NCI-H524 treated with DMSO at 0.1 percent for 48 hours (cell line): ENCODE data around the gene RELL1.

Experiments used
- DNase-seq: peaks from one replicate; lab custom pipeline; 2025; lab: John Stamatoyannopoulos, UW

The RELL1 gene

GRCh38 chr4:37665333-37666320 lies 20.5 kb downstream of the RELL1 start:
- DNase-seq = no peak

DNA sequence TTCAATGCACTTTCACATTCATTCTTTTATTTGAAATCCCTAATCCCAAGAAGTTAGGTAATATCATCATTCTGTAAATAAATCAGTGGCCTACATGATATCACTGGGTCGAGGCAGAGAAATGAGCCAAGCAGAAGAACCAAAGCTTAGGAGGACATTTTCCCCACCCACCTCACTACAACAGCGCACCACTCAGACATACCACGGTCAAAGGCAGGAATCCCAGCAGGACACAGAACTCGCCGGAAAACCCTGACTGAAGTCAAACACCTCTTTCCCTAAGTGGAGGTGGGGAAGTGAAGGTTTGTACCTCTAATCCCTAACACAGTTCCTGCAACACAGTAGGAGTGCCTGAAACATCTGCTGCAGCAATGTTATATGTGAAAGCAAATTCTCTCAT lies 21.5 kb downstream of the RELL1 start:
- peak; percentile 51 for DNase-seq

DNA sequence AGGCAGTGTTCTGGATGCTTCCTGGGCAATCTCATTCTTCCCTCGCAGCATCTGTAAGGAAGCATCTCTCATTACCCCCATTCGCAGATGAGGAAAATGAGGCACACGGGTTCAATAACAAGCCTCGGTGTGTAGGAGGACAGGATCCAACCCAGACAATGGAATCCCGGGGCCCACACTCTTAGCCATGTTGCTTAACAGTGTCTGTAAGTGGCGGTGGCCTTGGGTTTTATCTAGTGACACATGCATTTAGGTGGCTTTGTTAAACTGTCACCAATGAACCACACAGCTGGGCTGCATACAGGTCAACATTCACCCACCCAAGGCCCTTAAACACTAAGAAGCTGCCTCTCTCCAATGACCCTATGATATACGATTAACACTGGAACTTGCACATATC lies 22.6 kb downstream of the RELL1 start:
- no peak for DNase-seq

- DNase-seq = no peak
Measured at GRCh38 chr4:37662861-37663390, 23.2 kb downstream of the RELL1 start.

DNA sequence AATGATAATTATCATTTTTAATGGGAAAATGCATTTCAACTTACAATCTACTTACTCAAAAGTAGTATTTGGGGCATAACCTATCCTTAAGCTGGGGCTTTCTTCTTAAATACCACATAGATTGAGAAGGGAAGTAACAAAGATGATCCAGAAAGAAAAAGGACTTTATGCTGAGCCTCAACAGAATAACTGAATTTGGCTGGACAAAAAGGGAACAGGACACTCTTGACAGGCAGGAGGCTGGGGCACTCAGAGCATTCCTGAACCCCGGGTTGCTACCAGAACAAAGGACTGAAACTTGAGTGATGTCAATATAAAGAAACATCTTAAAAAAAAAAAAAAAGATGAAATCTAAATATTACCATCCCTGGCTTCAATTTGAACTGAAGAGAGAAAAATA lies 23.9 kb downstream of the RELL1 start:
- no peak for DNase-seq

DNA sequence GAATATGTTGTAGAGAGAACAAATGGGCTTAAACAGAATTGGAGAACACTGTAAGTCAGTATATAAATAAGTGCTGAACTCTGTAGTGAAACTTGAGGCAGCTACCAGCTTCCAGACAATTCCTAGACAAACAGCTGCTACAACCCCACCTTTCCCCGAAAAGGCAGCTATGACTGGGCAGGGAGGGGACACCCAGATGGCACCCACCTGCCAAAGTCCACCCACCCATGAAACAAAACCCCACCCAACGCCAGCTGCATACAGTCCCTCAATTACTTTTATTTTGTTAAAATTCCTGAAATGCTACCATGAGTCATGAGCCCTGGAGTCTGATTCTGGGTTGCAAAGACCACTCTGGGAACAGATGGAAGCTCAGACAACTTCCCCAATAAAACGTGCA lies 24.4 kb downstream of the RELL1 start:
- peak; percentile 16 for DNase-seq

DNA sequence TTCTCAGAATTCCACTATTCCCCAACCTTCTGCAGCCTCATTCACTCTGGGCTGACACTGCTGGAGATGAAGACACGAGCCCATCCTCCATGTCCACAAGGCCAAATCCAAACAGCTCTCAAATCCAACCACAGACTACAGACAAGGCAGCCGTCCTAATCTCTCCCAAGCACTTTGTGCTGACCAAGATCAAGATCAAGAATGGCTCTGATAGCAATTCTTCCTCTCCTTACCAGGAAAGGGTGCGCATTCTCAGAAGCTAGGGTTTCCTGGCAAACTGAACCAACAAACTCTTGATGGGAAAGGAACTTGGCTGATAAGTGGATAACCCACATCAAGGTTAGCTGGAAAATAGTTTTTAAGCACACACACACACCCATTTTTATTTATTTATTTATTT lies 26.5 kb downstream of the RELL1 start:
- no peak for DNase-seq

GRCh38 chr4:37656649-37657048 lies 29.5 kb downstream of the RELL1 start:
- DNase-seq = no peak

GRCh38 chr4:37653601-37654000 lies 32.6 kb downstream of the RELL1 start:
- no peak for DNase-seq

DNA sequence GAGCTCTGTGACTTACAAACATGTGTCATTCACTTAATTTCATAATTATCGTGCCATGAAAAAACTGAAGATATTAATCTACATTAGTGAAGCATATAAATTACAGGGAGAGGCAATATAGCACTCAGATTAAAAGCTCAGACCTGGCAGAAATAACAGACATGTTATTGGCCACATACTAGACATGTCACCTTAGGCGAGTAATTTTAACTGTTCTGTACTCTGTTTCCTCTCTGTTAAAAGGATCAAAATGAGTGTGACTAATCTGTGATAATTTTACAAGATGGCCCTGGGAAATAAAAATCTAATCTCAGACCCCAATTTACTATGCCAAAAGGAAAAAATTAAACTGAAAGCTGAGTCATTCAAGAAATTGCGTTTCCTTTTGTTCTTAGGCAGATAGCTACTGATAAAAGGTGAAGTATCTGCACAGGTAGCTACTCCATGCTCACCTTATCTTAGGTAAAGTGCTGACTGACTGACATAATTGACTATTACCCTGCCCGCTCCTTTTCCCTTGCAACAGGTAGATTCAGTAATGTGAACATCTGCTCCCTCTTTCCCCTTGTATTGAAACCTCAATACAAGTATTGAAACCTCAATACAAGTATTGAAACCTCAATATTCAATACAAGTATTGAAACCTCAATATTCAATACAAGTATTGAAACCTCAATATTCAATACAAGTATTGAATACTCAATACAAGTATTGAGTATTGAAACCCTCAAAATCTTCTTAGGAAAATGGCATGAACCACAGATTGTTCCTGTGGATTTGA lies 33.2 kb downstream of the RELL1 start:
- no peak for DNase-seq

- DNase-seq = no peak
Measured at GRCh38 chr4:37651781-37652377, 34.3 kb downstream of the RELL1 start.

DNA sequence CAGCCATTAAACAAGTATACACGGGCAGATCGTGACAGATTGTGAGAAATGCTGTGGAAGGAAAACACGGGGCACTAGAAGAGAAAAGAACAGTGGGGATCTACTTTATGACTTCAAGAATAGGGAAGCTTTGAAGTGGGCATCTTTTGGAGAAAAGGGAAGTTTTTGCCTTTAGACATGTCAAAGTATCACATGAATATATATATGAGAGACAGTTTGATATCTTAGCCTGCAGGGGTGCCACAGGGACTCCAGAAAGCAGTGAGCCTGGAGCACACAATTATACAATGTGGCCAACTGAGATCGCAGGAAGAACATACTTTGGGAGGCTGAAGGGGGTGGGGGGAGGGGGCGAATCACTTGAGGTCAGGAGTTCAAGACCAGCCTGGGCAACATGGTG lies 35.7 kb downstream of the RELL1 start:
- DNase-seq = no peak

DNA sequence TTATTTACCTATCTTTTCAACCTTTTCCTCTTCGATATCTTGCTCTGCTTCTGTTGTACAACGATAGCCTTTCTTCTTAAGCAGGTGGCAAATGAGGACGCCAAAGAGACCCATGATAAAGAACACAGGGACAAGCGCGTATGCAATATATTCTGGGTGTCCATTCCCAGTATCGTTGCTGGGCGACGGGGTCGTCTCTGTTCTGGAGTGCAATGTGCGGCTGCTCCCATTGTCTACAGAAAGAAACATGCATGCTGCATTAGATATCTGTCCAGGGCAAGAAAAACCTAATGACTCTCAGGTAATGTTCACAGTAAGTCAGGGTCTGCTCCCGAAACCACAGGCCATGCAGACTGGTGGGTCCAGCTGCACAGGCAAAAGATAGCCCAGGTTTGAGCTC lies 36.9 kb downstream of the RELL1 start:
- DNase-seq = no peak

- DNase-seq = no peak
Measured at GRCh38 chr4:37648084-37648817, 37.9 kb downstream of the RELL1 start.

DNA sequence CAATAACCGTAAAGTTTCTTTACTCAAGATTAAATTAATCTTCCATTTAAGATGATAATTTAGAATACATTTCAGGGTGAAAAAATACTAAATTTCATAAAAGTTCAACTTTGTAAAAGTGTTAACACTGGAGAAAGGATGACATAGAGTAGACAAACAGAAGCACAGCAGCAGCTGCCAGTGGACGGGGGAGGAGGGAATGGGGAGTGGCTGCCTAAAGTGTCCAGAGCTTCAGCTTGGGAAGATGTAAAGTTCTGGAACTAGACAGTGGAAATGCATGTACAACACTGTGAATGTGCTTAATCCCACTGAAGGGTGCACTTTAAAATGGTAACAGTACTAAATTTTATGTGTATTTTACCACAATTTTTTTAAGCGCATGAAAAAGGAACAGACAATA lies 39.9 kb downstream of the RELL1 start:
- no peak for DNase-seq

GRCh38 chr4:37645736-37646135 lies 40.4 kb downstream of the RELL1 start:
- no peak for DNase-seq

DNA sequence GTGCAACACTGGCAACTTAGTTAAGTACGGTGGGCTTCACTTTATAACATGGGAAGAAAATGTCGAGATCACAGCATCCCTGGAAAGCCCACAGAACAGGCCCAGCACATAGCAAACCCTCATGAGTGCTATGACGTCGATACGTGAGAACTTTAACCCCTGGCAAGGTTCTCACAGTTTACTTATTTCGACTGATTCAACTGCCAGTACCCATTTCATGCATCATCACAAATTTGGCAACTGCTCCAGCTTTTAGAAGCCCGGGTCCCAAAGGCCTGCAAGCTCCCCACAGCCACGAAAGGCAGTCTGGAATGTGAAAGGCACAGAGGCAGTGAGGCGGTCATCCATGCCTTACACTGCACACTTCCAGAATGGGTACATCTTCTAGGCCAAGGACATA lies 41.2 kb downstream of the RELL1 start:
- DNase-seq = no peak

DNA sequence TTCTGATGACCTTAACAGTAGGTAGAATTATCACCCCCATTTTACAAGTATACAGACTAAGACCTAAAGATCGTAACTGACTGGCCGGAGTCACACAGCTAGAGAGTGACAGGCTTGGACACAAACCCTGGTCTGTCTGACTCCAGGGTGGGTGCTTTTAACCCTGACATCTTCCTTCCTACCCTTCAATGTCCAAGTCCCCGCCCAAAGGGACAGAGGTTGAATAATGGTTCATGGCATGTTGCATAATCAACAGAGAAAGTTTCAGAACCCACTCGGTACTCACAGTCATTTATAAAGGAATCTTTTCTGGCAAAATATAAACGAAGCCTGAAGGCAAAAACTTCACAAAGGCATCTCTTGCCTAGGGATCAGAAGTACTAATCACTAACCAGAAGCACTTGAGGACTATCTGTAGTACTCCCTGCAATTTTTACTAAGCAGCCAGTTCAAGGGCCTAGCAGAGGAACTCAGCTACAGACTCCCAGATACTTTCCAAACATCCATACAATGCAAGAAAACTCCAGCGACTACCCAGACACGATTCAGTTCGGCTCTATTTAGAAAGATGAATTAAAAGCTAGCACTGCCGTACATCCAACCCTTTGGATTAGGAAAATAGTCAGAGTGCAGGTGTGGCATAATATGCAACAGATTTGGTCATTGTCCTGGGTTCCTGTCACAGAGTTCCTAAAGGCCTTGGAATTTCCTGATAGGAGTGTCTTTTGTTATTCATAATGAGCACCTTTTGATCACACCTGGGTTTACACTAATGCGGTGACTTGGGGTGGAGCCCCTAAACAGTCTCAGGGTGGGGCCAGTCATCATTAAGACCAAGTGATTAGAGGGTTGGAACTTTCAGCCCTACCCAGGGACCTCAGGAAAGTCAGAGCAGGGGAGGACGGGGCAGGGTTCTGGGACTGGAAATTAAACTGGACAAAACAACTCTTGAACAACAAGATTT lies 44.0 kb downstream of the RELL1 start:
- no peak for DNase-seq

- no peak for DNase-seq
Measured at GRCh38 chr4:37641352-37641751, 44.8 kb downstream of the RELL1 start.

- no peak for DNase-seq
Measured at GRCh38 chr4:37639551-37640285, 46.5 kb downstream of the RELL1 start.
